Hematopoietic multipotent progenitor cell treated with erythropoietin and hydrocortisone succinate and interleukin-3 and kit ligand, for 6 days (in vitro differentiated cells): ENCODE data around the gene EIF5.

Experiments used
- DNase-seq: peaks from one replicate; pipeline ENCODE4 v3.0.0-alpha.2; 2015

EIF5 gene

GRCh38 chr14:103372552-103373304, 38.7 kb downstream of the EIF5 start:
- peak; percentile 37 for DNase-seq

DNA sequence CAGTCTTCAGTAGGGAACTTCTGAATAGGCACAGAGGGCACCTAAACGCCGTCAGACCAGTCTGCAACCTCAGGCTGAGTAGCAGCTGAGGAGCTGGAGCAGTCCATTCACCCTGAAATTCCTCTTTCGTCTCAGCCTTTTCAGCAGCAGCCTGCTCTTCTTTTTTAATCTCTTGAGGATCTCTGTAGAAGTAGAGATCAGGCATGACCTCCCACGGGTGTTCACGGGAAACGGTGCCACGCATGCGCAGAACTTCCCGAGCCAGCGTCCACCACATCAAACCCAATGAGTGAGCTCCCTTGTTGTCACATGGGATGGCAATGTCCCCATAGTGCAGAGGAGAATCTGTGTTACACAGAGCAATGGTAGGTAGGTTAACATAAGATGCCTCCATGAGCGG, 40.1 kb downstream of the EIF5 start:
- DNase-seq: no peak

DNA sequence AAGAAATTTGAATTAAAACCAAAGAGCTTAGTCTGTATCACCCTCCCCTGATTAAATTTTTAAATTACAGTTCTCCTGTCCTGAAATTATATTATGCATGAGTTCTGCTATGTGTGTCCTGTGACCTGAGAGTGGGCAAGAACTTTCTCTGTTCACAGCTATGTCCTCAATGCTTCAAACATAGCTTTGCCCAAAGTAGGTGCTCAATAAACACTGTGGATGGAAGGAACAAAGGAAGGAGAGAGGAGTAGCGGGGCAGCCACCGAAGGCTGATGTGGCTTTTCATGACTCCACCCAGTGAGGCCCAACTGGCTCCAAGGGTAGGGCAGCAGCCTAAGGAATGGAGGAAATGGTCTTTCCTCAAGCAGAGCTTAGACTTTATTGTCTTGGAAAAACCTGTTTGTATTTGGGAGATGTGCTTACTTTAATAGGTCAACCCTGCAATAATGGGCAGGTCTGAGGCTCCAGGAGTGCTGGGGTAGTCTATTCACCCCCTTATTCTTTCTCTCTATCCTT, 43.5 kb downstream of the EIF5 start:
- DNase-seq: peak; percentile 64

- DNase-seq: peak; percentile 98
These were observed 44.2 kb downstream of the EIF5 start for GRCh38 chr14:103378038-103378854.

DNA sequence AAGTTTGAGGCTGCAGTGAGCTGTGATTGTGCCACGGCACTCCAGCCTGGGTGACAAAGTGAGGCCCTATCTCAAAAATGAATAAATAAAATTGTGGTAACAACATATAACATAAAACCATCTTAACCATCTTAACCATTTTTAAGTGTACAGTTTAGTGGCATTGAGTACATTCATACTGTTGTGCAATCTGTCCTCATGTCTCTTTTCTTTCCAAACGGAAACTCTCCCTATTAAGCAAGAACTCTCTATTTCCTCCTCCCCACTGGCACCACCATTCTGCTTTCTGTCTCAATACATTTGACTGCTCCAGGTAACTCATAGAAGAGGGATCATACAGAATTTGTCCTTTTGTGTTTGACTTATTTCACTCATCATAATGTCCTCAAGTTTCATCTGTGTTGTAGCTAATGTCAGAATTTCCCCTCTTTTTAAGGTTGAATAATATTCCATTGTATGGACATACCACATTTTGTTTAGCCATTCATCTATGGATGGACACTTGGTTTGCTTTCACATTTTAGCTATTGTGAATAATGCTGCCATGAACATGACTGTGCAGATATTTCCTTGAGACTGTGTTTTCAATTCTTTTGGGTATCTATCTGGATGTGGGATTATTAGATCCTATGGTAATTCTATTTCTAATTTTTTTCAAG, 46.8 kb downstream of the EIF5 start:
- no peak for DNase-seq

DNA sequence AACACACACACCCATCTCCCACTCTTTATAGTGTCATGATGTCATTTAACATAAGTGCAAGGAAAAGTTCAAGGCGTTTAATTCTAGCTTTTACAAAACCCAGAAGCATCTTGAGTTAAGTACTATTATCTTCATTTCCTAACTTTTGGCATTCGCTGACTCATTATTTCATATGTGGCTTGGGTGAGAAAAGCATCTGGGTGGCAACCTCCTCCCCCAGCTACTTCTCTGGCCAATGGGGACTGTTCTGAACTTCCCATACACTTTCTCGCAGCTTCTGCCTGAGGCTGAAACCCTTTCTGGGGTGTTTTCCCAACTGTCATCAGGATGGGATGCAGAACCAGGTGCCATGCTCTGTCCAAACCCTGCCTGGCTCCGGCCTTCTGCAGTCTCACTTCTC, 48.3 kb downstream of the EIF5 start:
- peak; percentile 77 for DNase-seq

GRCh38 chr14:103384450-103385151, 50.6 kb downstream of the EIF5 start:
- DNase-seq: no peak

- DNase-seq: peak; percentile 99
These were observed 51.3 kb downstream of the EIF5 start, which contains the start of gene MARK3 for GRCh38 chr14:103385152-103385928. TSS of gene MARK3 (plus strand) at chr14:103385415. CDS start at chr14:103386030, 615 bp downstream.

- DNase-seq: peak; percentile 51
These were observed 52.1 kb downstream of the EIF5 start for GRCh38 chr14:103385929-103386712.

DNA sequence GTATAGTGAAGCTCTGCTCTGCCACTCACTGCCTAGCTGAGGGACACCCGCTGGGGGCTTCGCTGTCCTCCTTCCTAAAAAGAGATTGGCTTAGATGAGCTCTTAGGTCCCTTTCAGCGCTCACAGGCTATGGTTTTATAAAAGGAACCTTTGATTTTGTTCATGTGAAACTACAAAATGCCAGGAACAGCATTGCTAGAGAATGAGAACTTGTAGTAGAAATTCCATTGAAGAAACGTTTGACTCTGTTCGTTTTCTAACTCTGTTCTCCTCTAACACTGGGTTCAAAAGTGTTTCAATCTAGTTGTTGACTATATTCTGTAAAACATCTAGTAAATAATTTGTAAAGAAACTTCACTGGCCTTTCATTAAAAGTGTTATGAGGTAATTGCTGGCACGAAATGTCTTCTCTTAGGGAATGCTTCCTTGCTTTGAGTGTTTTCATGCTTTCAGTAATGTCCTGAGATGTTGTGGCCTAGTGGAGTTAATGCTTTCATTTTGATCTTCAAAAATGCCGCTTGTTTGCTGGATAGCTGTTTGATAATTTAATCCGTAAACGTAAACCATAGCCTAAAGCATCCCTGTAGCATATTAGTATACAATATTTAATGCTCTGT, 52.8 kb downstream of the EIF5 start:
- DNase-seq: no peak

DNA sequence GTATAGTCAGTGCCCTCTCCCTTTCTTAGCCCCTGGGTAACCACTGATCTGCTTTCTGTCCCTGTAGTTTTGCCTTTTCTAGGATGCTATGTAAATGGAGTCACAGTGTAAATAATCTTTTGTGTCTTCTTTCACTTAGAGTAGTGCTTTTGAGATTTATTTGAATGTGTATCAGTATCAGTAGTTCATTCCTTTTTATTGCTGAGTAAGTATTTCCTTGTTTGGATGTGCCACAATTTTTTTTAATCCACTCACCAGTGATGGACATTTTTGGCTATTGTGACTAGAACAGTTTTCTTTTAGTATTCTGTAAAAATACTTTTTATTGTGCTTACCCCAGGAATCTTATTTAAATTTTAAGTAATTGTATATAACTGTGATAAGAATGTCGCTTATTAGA, 54.6 kb downstream of the EIF5 start:
- no peak for DNase-seq

GRCh38 chr14:103390605-103391004, 56.6 kb downstream of the EIF5 start:
- DNase-seq: no peak

DNA sequence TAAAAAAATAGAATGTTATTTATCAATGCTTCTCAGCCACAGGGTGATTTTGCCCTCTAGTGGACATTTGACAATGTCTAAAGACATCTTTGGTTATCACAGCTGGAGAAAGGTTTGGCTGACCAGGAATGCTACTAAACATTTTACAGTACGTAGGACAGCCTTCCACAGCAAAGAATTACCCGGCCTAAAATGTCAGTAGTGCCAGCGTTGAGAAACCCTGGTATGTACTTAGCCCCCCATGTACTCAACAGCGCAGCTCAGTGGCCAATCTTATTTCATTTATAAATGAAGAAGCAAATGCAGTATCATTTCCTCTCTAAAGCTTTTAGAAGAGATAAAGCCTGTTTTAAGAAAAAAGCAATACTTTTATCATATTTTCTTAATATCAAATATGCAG, 57.0 kb downstream of the EIF5 start:
- DNase-seq: peak; percentile 90

GRCh38 chr14:103392106-103392505, 58.1 kb downstream of the EIF5 start:
- DNase-seq: no peak

- DNase-seq: no peak
These were observed 58.5 kb downstream of the EIF5 start for GRCh38 chr14:103392572-103392971.

GRCh38 chr14:103393070-103393469, 59.0 kb downstream of the EIF5 start:
- DNase-seq: no peak

DNA sequence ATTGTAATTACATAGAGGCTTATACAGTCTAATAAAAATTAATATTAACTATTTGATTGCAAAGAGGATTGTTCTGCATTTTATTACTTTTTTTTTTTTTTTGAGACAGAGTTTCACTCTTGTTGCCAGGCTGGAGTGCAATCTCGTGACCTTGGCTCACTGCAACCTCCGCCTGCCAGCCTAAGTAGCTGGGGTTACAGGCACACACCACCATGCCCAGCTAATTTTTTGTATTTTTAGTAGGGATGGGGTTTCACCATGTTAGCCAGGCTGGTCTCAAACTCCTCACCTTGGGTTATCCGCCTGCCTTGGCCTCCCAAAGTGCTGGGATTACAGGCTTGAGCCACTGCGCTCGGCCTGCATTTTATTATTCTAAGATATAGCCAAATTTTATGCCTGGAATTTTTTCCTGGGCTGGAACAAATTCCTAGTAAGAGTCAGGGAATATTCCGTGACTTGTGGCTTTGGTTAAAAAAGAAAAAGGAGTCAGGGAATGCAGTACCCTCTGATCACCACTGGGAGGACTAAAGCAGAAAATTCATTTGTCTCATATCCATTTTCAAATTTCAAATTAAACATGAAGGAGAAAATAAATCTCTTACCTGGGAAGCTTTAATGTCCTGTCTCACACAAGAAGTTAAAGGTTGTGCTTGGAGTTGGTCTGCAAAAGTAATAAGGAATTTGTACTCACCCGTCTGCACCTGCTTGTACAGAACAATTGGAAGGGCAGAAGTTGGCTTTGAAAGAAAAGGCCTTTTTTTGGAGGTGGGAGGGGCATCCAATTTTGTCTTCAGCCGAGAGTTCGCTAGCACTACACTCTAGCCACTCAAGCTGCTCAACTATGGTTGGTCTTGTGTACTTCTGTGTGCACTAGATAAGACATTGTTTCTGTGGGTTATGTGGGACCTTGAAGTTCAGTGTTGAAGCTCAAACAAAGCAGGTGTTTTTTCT, 59.9 kb downstream of the EIF5 start:
- DNase-seq: peak; percentile 96
